Muscle of leg (tissue), 11 donors: ENCODE measurements around the gene IL1RAPL2. TPM values are rescaled to one million over a fixed set of nuclear protein-coding genes. Genes with fewer than 3 reads are reported as not detected.

Experiments
- DNase-seq: peaks from one replicate; pipeline ENCODE4 v3.0.0; 2013
- H3K27ac ChIP-seq: one replicate; pipeline ENCODE4 v1.5.1; 2013; ENCODE audit warnings: mild to moderate bottlenecking, low read length, control low read depth
- H3K27me3 ChIP-seq: one replicate; pipeline ENCODE4 v1.6.1; 2013; ENCODE audit warnings: low read length; ENCODE audit not compliant: control insufficient read depth, insufficient read depth
- H3K36me3 ChIP-seq: one replicate; pipeline ENCODE4 v1.6.1; 2013; ENCODE audit warnings: low read length; ENCODE audit not compliant: control insufficient read depth, insufficient read depth
- H3K4me1 ChIP-seq: one replicate; pipeline ENCODE4 v1.6.1; 2013; ENCODE audit warnings: low read length; ENCODE audit not compliant: control insufficient read depth, insufficient read depth
- H3K4me3 ChIP-seq: one replicate; pipeline ENCODE4 v1.5.1; 2013; ENCODE audit warnings: low read length, control low read depth
- H3K9me3 ChIP-seq: replicated peaks from 2 replicates; pipeline ENCODE4 v1.6.1; 2013; ENCODE audit warnings: low read depth, low read length; ENCODE audit not compliant: control insufficient read depth
- WGBS: methylation state at CpG from one replicate; pipeline ENCODE4 v1.1.5; 2013; ENCODE audit warnings: missing lambda C conversion rate; ENCODE audit not compliant: insufficient coverage; 5-methylcytosine and 5-hydroxymethylcytosine counted together
- polyA plus RNA-seq, 8 donors: library from polyadenylated mRNA; unstranded; fragments of 120-200 nt; gene quantifications; one replicate each; pipeline versions ENCODE4 v1.2.1 to v1.2.3, GENCODE V29; 2013; ENCODE audit warnings: inconsistent platforms in 1 of 8, low replicate concordance in 1 of 8; ENCODE audit not compliant: insufficient read length in 8 of 8, insufficient read depth in 1 of 8
- total RNA-seq: library from RNA; stranded (reverse); fragments of 120-200 nt; gene quantifications from one replicate; pipeline ENCODE4 v1.2.4, GENCODE V29; 2013

Gene IL1RAPL2
- total and polyA plus RNA-seq, 9 donors, result 1.7 to 3.9 (median 3.0) TPM

DNA sequence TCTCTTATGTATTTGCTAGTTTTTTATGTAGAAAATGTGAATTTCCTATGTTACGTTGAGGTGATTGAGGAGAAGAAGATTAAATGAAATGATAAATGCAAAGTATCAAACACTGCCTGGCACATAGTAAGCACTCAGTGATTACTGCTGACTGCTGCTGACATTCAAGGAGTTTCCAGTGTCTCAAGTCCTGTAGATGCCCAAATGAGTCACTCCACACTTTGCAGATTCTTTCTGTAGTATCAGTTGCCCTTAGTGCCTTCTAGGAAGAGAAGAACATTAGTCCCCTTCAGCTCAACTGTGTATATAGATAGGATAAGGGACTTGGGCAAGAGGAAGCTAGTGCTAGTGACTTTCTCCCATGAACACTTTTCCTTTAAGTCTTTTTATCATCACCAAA, 895.0 kb downstream of the IL1RAPL2 start:
- no peak overlapping the region for H3K4me3 ChIP-seq
- WGBS, result no CpG with 5 or more reads among the region's 1 CpG

GRCh38 chrX:105462186-105462585, 896.2 kb downstream of the IL1RAPL2 start:
- H3K9me3 ChIP-seq, result no peaks in the 10 kb centered on the region
- H3K27me3 ChIP-seq, result no peaks in the 10 kb centered on the region
- no peaks in the 10 kb centered on the region for H3K4me1 ChIP-seq
- no peak overlapping the region for H3K27ac ChIP-seq
- no peaks in the 10 kb centered on the region for H3K36me3 ChIP-seq
- DNase-seq, result no peak
- H3K4me3 ChIP-seq, result no peak overlapping the region
- WGBS, result no CpG with 5 or more reads among the region's 1 CpG

More for the DNA sequence above, 895.0 kb downstream of the IL1RAPL2 start:
- no peaks in the 10 kb centered on the region for H3K36me3 ChIP-seq
- no peaks in the 10 kb centered on the region for H3K4me1 ChIP-seq
- H3K27me3 ChIP-seq, result no peaks in the 10 kb centered on the region
- H3K27ac ChIP-seq, result no peak overlapping the region
- no peaks in the 10 kb centered on the region for H3K9me3 ChIP-seq
- no peak for DNase-seq

GRCh38 chrX:105463473-105463872, 897.5 kb downstream of the IL1RAPL2 start:
- Histone ChIP-seq H3K27ac (no peak overlapping the region), H3K27me3 (peaks cover 1% of the 10 kb centered on the region), H3K9me3 (no peaks in the 10 kb centered on the region), H3K4me1 (no peaks in the 10 kb centered on the region), H3K36me3 (no peaks in the 10 kb centered on the region), H3K4me3 (no peak overlapping the region)
- no peak for DNase-seq
- no CpG with 5 or more reads among the region's 3 CpGs for WGBS

DNA sequence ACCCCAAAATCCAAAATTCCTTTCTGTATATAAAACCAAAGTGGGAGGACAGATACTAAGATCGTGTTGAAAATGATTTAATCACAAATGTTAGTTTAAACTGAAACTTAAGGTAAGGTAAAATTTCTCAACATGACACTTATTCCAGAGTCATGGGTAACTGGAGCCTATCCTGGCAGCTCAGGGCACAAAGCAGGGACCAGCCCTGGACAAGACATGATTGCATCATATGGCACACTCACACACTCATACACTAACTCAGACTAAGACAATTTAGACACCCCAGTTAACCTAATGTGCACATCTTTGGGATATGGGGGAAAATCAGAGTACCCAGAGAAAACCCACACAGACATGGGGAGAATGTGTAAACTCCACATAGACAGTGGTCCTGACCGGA, 898.6 kb downstream of the IL1RAPL2 start:
- H3K27ac ChIP-seq, result no peak overlapping the region
- H3K4me1 ChIP-seq, result no peaks in the 10 kb centered on the region
- no peaks in the 10 kb centered on the region for H3K9me3 ChIP-seq
- no peak for DNase-seq
- no CpG with 5 or more reads among the region's 2 CpGs for whole genome bisulfite sequencing
- H3K36me3 ChIP-seq, result no peaks in the 10 kb centered on the region
- H3K27me3 ChIP-seq, result peaks cover 2% of the 10 kb centered on the region
- H3K4me3 ChIP-seq, result no peak overlapping the region

DNA sequence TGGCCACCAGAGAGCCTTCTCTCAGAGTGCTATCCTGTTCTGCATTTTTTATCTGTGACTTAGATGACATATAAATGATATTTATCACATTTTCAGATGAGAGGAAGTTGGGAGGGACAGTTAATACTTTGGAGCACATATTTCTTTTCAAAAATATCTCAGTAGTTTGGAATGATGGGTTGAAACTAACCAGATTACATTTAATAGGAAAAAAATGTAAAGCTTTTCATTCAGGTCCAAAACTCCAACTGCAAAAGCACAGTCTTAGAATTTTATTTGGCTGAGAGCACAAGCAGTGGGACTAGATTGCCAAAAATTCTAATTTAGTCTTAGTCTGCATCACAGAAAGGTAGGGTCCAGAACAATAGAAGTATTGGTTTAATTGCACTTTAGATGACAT, 902.7 kb downstream of the IL1RAPL2 start:
- Histone ChIP-seq H3K9me3 (no peaks in the 10 kb centered on the region), H3K4me1 (no peaks in the 10 kb centered on the region), H3K4me3 (no peak overlapping the region), H3K36me3 (no peaks in the 10 kb centered on the region), H3K27ac (no peak overlapping the region), H3K27me3 (peaks cover 2% of the 10 kb centered on the region)
- DNase-seq, result peak; percentile 62

DNA sequence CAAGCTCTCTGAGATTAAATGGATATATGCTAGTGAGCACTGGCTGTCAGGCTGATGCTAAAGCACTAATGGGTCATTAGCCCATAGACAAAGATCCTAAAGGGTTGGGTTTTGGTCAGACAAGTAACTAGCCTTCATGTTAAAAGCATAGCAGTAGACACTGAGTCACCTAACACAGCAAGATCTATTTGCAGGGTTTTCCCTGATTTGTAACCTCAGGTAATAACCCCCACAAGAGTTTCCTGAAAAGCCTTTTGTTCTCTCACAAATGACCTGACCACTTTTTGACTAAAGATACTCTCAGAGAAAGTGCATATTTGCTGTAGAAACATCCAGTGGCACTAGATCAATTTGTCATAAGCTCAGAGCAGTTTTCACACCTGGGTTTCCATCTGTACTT, 905.6 kb downstream of the IL1RAPL2 start:
- peaks cover 2% of the 10 kb centered on the region for H3K27me3 ChIP-seq
- DNase-seq, result no peak
- no peaks in the 10 kb centered on the region for H3K36me3 ChIP-seq
- H3K4me1 ChIP-seq, result no peaks in the 10 kb centered on the region
- H3K4me3 ChIP-seq, result no peak overlapping the region
- no peak overlapping the region for H3K27ac ChIP-seq
- H3K9me3 ChIP-seq, result no peaks in the 10 kb centered on the region

GRCh38 chrX:105475801-105476200, 909.8 kb downstream of the IL1RAPL2 start:
- Histone ChIP-seq H3K36me3 (no peaks in the 10 kb centered on the region), H3K27me3 (no peaks in the 10 kb centered on the region), H3K4me1 (no peaks in the 10 kb centered on the region), H3K9me3 (no peaks in the 10 kb centered on the region), H3K4me3 (no peak overlapping the region), H3K27ac (no peak overlapping the region)
- DNase-seq, result no peak

GRCh38 chrX:105477351-105477750, 911.4 kb downstream of the IL1RAPL2 start:
- Histone ChIP-seq H3K4me1 (no peaks in the 10 kb centered on the region), H3K27ac (no peak overlapping the region), H3K27me3 (no peaks in the 10 kb centered on the region), H3K36me3 (no peaks in the 10 kb centered on the region), H3K4me3 (no peak overlapping the region), H3K9me3 (no peaks in the 10 kb centered on the region)
- WGBS, result 100% methylated on average over 1 of the region's 1 CpG
- no peak for DNase-seq

- no peaks in the 10 kb centered on the region for H3K27me3 ChIP-seq
- WGBS, result 86% methylated on average over 1 of the region's 1 CpG
- no peaks in the 10 kb centered on the region for H3K4me1 ChIP-seq
- no peak overlapping the region for H3K27ac ChIP-seq
- DNase-seq, result no peak
- no peaks in the 10 kb centered on the region for H3K36me3 ChIP-seq
- H3K4me3 ChIP-seq, result no peak overlapping the region
- no peaks in the 10 kb centered on the region for H3K9me3 ChIP-seq
Measured at GRCh38 chrX:105480646-105481310, 914.8 kb downstream of the IL1RAPL2 start.

DNA sequence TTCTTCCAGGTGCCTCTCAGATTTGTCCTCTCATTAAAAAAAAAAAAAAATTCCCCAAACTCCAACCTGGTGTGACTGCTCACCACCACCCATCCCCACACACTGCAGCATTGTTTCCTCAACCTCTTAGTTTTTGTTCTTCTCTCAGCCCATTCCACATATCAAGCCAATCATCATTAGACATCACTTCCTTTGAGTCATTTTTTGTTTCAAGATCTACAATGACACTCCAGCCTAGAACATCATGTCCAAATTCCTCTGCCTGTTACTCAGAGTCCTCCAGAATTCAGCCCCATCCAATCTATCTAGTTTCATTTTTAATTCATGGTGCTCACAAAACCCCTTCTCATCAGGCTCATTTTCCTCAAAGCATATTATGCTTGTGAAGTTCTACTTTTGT, 917.0 kb downstream of the IL1RAPL2 start:
- H3K27ac ChIP-seq, result no peak overlapping the region
- no peak overlapping the region for H3K4me3 ChIP-seq
- H3K9me3 ChIP-seq, result no peaks in the 10 kb centered on the region
- no peak for DNase-seq
- H3K4me1 ChIP-seq, result no peaks in the 10 kb centered on the region
- H3K27me3 ChIP-seq, result no peaks in the 10 kb centered on the region
- no peaks in the 10 kb centered on the region for H3K36me3 ChIP-seq

- H3K27ac ChIP-seq, result no peak overlapping the region
- H3K9me3 ChIP-seq, result no peaks in the 10 kb centered on the region
- no peaks in the 10 kb centered on the region for H3K4me1 ChIP-seq
- WGBS, result no CpG with 5 or more reads among the region's 1 CpG
- H3K27me3 ChIP-seq, result no peaks in the 10 kb centered on the region
- peak; percentile 60 for DNase-seq
- no peak overlapping the region for H3K4me3 ChIP-seq
- no peaks in the 10 kb centered on the region for H3K36me3 ChIP-seq
Measured at GRCh38 chrX:105488716-105489115, 922.7 kb downstream of the IL1RAPL2 start.
